ENCODE results near the gene CFAP70.
"Not testable (repeated sequence)": the region's sequence is repeated elsewhere in the genome, so short reads cannot be mapped to it uniquely, and the experiment has no call there.

Gene CFAP70

GRCh38 chr10:73306171-73306708 is 52.4 kb downstream of the CFAP70 start:
- H3K9me3 Mint-ChIP-seq: peaks cover 11% of the 10 kb centered on the region
- no peaks in the 10 kb centered on the region for H3K4me1 Mint-ChIP-seq
- no peak overlapping the region for H3K27ac Mint-ChIP-seq
- no peak for ATAC-seq
- no peak overlapping the region for H3K4me3 Mint-ChIP-seq
- no peaks in the 10 kb centered on the region for H3K36me3 Mint-ChIP-seq
- DNase-seq (ENCODE audit: low spot score in 2 of 2): no peak

- Mint-ChIP-seq H3K4me3 (no peak overlapping the region), H3K27ac (no peak overlapping the region), H3K9me3 (no peaks in the 10 kb centered on the region), H3K4me1 (peaks cover 10% of the 10 kb centered on the region), H3K36me3 (no peaks in the 10 kb centered on the region)
- peak; percentile 54 for ATAC-seq
- DNase-seq (ENCODE audit: low spot score in 2 of 2): no peak
These were observed 61.7 kb downstream of the CFAP70 start for GRCh38 chr10:73296946-73297345.

GRCh38 chr10:73293461-73293860 is 65.2 kb downstream of the CFAP70 start:
- Mint-ChIP-seq H3K9me3 (no peaks in the 10 kb centered on the region), H3K4me1 (peaks cover 10% of the 10 kb centered on the region), H3K4me3 (no peak overlapping the region), H3K36me3 (no peaks in the 10 kb centered on the region), H3K27ac (no peak overlapping the region)
- ATAC-seq (no peak), DNase-seq (ENCODE audit: low spot score in 2 of 2) (no peak)

GRCh38 chr10:73289958-73290357 is 68.7 kb downstream of the CFAP70 start:
- Mint-ChIP-seq H3K27ac (no peak overlapping the region), H3K9me3 (no peaks in the 10 kb centered on the region), H3K4me1 (no peaks in the 10 kb centered on the region), H3K4me3 (no peak overlapping the region), H3K36me3 (no peaks in the 10 kb centered on the region)
- ATAC-seq (no peak), DNase-seq (ENCODE audit: low spot score in 2 of 2) (no peak)

- Mint-ChIP-seq H3K9me3 (no peaks in the 10 kb centered on the region), H3K4me3 (no peak overlapping the region), H3K27ac (no peak overlapping the region), H3K4me1 (no peaks in the 10 kb centered on the region), H3K36me3 (no peaks in the 10 kb centered on the region)
- ATAC-seq (no peak), DNase-seq (ENCODE audit: low spot score in 2 of 2) (no peak)
These were observed 71.2 kb downstream of the CFAP70 start for GRCh38 chr10:73287441-73287840.

- H3K4me1 Mint-ChIP-seq: no peaks in the 10 kb centered on the region
- ATAC-seq (no peak), DNase-seq (ENCODE audit: low spot score in 2 of 2) (no peak)
- H3K9me3 Mint-ChIP-seq: no peaks in the 10 kb centered on the region
- no peak overlapping the region for H3K4me3 Mint-ChIP-seq
- no peak overlapping the region for H3K27ac Mint-ChIP-seq
- no peaks in the 10 kb centered on the region for H3K36me3 Mint-ChIP-seq
These were observed 77.6 kb downstream of the CFAP70 start for GRCh38 chr10:73281097-73281496.

GRCh38 chr10:73264423-73264822 is 94.2 kb downstream of the CFAP70 start:
- H3K27ac Mint-ChIP-seq: no peak overlapping the region
- H3K9me3 Mint-ChIP-seq: no peaks in the 10 kb centered on the region
- no peak overlapping the region for H3K4me3 Mint-ChIP-seq
- H3K36me3 Mint-ChIP-seq: no peaks in the 10 kb centered on the region
- ATAC-seq: no peak
- no peak for DNase-seq (ENCODE audit: low spot score in 2 of 2)
- no peaks in the 10 kb centered on the region for H3K4me1 Mint-ChIP-seq

- Mint-ChIP-seq H3K36me3 (no peaks in the 10 kb centered on the region), H3K9me3 (peaks cover 5% of the 10 kb centered on the region), H3K4me1 (no peaks in the 10 kb centered on the region), H3K4me3 (no peak overlapping the region), H3K27ac (no peak overlapping the region)
- ATAC-seq (no peak), DNase-seq (ENCODE audit: low spot score in 2 of 2) (peak in 1 of 2 donors; percentile 20)
These were observed 94.8 kb downstream of the CFAP70 start for GRCh38 chr10:73263693-73264347.

GRCh38 chr10:73262880-73263555 is 95.6 kb downstream of the CFAP70 start:
- Mint-ChIP-seq H3K4me3 (no peak overlapping the region), H3K36me3 (no peaks in the 10 kb centered on the region), H3K4me1 (no peaks in the 10 kb centered on the region), H3K9me3 (peaks cover 5% of the 10 kb centered on the region), H3K27ac (no peak overlapping the region)
- ATAC-seq (no peak), DNase-seq (ENCODE audit: low spot score in 2 of 2) (peak in 1 of 2 donors; percentile 26)

- H3K4me1 Mint-ChIP-seq: no peaks in the 10 kb centered on the region
- peak; percentile 64 for ATAC-seq
- H3K27ac Mint-ChIP-seq: no peak overlapping the region
- no peaks in the 10 kb centered on the region for H3K36me3 Mint-ChIP-seq
- peak in 1 of 2 donors; percentile 38 for DNase-seq (ENCODE audit: low spot score in 2 of 2)
- peaks cover 5% of the 10 kb centered on the region for H3K9me3 Mint-ChIP-seq
- H3K4me3 Mint-ChIP-seq: no peak overlapping the region
These were observed 96.4 kb downstream of the CFAP70 start for GRCh38 chr10:73262105-73262730.

- no peak for ATAC-seq
- DNase-seq (ENCODE audit: low spot score in 2 of 2): no peak
- Mint-ChIP-seq H3K36me3 (no peaks in the 10 kb centered on the region), H3K27ac (no peak overlapping the region), H3K9me3 (peaks cover 5% of the 10 kb centered on the region), H3K4me1 (no peaks in the 10 kb centered on the region), H3K4me3 (no peak overlapping the region)
These were observed 97.2 kb downstream of the CFAP70 start for GRCh38 chr10:73261362-73261995.

GRCh38 chr10:73258612-73259011 is 100.1 kb downstream of the CFAP70 start:
- not testable (repeated sequence) for ATAC-seq; H3K9me3 Mint-ChIP-seq; H3K4me1 Mint-ChIP-seq; H3K36me3 Mint-ChIP-seq; H3K4me3 Mint-ChIP-seq; H3K27ac Mint-ChIP-seq; DNase-seq (ENCODE audit: low spot score in 2 of 2)

- ATAC-seq (no peak), DNase-seq (ENCODE audit: low spot score in 2 of 2) (no peak)
- Mint-ChIP-seq H3K36me3 (peaks cover 47% of the 10 kb centered on the region), H3K4me3 (peak overlapping the region; percentile 92), H3K27ac (peak overlapping the region; percentile 97), H3K9me3 (no peaks in the 10 kb centered on the region), H3K4me1 (peaks cover 14% of the 10 kb centered on the region)
These were observed 105.5 kb downstream of the CFAP70 start for GRCh38 chr10:73253225-73253555.

GRCh38 chr10:73252445-73253224 is 106.0 kb downstream of the CFAP70 start, which contains the start of gene MRPS16:
MRPS16 (minus strand) TSS chr10:73252644; CDS start chr10:73252482, 162 bp downstream.
- Mint-ChIP-seq H3K4me1 (peaks cover 19% of the 10 kb centered on the region), H3K9me3 (no peaks in the 10 kb centered on the region), H3K4me3 (peak within 1 kb of the TSS; percentile 92), H3K36me3 (peaks cover 53% of the 10 kb centered on the region), H3K27ac (peak within 1 kb of the TSS; percentile 97)
- ATAC-seq (peak; percentile 93), DNase-seq (ENCODE audit: low spot score in 2 of 2) (peak; percentile 82 to 95)

Measured in stimulated activated effector memory CD8-positive, alpha-beta T cell treated with anti-CD3 and anti-CD28 coated beads, Interleukin-12 subunit alpha, Interleukin-12 subunit beta, amount 100 ng/mL, for 72 hours (primary cell).